Astrocyte of the spinal cord (primary cell): ENCODE results near the gene BRINP2.
A peak's percentile ranks its signal among the peaks of the same experiment; 100 is the strongest.

Experiments used
- DNase-seq: peaks from one replicate; pipeline ENCODE4 v3.0.0; 2011; ENCODE audit warnings: low read depth, low spot score
- H3K4me3 ChIP-seq: 2 replicates; pipeline ENCODE4 v1.5.1; 2011; ENCODE audit warnings: low read depth, mild to moderate bottlenecking, low read length, moderate library complexity
- CTCF ChIP-seq: IDR thresholded peaks from 2 replicates; pipeline ENCODE4 v1.5.1; 2012; ENCODE audit warnings: low read depth, mild to moderate bottlenecking, low read length, inconsistent platforms
- in situ Hi-C: cut with HindIII; loops from 2 replicates; pipeline ENCODE4 v1.10.0; 2017; ENCODE audit warnings: low sequenced_read_pairs

The BRINP2 gene

GRCh38 chr1:177200290-177200689 is 29.5 kb downstream of the BRINP2 start:
- DNase-seq = no peak

GRCh38 chr1:177206831-177207355 is 36.1 kb downstream of the BRINP2 start:
- H3K4me3 ChIP-seq = no peak overlapping the region
- no peak for TF ChIP-seq CTCF
- in situ Hi-C loops = no loop called here
- no peak for DNase-seq

More at GRCh38 chr1:177200290-177200689, 29.5 kb downstream of the BRINP2 start:
- no peak for TF ChIP-seq CTCF
- in situ Hi-C loops = no loop called here
- H3K4me3 ChIP-seq = no peak overlapping the region

GRCh38 chr1:177208920-177209319 is 38.2 kb downstream of the BRINP2 start:
- H3K4me3 ChIP-seq = no peak overlapping the region
- no peak for DNase-seq
- TF ChIP-seq CTCF = no peak
- in situ Hi-C loops = no loop called here

- no peak overlapping the region for H3K4me3 ChIP-seq
- in situ Hi-C loops = no loop called here
- DNase-seq = peak; percentile 95
- no peak for TF ChIP-seq CTCF
Measured at GRCh38 chr1:177209357-177209756, 38.6 kb downstream of the BRINP2 start.

- in situ Hi-C loops = no loop called here
- no peak for TF ChIP-seq CTCF
- no peak for DNase-seq
- no peak overlapping the region for H3K4me3 ChIP-seq
Measured at GRCh38 chr1:177210071-177210470, 39.3 kb downstream of the BRINP2 start.

GRCh38 chr1:177211231-177211630 is 40.5 kb downstream of the BRINP2 start:
- H3K4me3 ChIP-seq = no peak overlapping the region
- no peak for TF ChIP-seq CTCF
- no peak for DNase-seq
- in situ Hi-C loops = no loop called here
